ENCODE results near the gene BMI1. TPM values are rescaled to one million over a fixed set of nuclear protein-coding genes. Genes with fewer than 3 reads are reported as not detected.

Gene BMI1
- total and polyA plus RNA-seq, 2 experiments from 2014 or later = 2.3 to 10.7 TPM

DNA sequence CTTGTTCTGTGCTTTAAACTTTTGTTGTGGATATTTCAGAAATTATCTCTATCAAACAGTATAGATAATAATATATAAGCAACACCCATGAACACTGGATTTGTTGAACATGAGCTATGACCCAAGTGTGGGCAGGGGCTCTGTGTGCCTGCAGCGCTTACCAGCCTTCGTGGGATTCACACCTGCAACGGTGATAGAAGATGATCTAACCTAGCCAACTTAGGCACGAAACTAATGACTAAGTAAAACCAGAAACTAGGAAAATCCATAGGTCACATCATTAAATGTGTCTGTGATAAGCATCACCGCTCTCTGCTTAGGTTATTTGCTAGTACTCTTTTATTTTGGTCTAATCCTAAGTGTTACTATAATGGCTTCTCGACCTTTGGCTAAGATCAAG, 42.4 kb downstream of the BMI1 start (continued):
- TF ChIP-seq, protein P1, sequence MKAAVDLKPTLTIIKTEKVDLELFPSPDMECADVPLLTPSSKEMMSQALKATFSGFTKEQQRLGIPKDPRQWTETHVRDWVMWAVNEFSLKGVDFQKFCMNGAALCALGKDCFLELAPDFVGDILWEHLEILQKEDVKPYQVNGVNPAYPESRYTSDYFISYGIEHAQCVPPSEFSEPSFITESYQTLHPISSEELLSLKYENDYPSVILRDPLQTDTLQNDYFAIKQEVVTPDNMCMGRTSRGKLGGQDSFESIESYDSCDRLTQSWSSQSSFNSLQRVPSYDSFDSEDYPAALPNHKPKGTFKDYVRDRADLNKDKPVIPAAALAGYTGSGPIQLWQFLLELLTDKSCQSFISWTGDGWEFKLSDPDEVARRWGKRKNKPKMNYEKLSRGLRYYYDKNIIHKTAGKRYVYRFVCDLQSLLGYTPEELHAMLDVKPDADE (IDR thresholded peaks at IDR 0.05) = no peak
- TF ChIP-seq EZH2 (IDR thresholded peaks at IDR 0.05; ENCODE audit: low read depth, unreplicated experiment) (no peak), STAT1 (IDR thresholded peaks at IDR 0.05; ENCODE audit: unreplicated experiment) (no peak)
- TF ChIP-seq, protein P2, sequence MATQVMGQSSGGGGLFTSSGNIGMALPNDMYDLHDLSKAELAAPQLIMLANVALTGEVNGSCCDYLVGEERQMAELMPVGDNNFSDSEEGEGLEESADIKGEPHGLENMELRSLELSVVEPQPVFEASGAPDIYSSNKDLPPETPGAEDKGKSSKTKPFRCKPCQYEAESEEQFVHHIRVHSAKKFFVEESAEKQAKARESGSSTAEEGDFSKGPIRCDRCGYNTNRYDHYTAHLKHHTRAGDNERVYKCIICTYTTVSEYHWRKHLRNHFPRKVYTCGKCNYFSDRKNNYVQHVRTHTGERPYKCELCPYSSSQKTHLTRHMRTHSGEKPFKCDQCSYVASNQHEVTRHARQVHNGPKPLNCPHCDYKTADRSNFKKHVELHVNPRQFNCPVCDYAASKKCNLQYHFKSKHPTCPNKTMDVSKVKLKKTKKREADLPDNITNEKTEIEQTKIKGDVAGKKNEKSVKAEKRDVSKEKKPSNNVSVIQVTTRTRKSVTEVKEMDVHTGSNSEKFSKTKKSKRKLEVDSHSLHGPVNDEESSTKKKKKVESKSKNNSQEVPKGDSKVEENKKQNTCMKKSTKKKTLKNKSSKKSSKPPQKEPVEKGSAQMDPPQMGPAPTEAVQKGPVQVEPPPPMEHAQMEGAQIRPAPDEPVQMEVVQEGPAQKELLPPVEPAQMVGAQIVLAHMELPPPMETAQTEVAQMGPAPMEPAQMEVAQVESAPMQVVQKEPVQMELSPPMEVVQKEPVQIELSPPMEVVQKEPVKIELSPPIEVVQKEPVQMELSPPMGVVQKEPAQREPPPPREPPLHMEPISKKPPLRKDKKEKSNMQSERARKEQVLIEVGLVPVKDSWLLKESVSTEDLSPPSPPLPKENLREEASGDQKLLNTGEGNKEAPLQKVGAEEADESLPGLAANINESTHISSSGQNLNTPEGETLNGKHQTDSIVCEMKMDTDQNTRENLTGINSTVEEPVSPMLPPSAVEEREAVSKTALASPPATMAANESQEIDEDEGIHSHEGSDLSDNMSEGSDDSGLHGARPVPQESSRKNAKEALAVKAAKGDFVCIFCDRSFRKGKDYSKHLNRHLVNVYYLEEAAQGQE (IDR thresholded peaks at IDR 0.05; ENCODE audit: unreplicated experiment) = no peak

DNA sequence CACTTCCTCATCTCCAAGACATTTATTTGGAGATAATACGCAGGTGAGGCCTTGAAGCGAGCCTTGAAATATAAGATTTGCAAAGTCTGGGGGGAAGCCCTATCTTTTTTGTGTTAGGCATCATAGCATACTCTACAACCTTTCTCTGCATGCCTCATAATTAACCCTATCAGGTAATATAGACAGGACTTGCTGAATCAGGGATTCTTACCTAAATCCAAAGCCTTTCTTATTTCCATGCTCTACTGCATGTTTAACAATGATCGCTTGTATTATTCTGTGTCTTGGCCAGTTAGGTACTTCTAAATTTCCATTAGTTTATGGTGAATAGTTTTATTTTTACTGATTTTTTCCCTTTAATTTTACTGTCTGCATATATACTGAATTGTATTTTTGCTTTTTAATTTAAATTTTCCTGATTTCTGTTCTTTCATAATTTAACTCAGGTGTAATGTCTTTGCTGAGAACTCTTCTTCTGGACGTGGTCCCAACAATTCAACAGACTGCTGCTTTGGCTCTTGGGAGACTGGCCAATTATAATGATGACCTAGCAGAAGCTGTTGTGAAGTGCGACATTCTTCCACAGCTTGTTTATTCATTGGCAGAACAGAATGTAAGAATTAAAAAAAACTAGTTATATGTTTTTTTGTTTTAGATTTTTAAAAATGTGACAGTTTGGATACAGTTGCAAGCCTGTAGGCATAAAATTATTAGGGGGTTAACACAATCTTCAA, 43.7 kb downstream of the BMI1 start:
- DNase-seq (ENCODE audit: low spot score) (no peak), ATAC-seq (no peak)
- Histone ChIP-seq H3K27ac (ENCODE audit: low read depth) (no peak overlapping the region), H4K20me1 (replicated peaks; ENCODE audit: insufficient read depth) (no peaks in the 10 kb centered on the region), H3K36me3 (ENCODE audit: insufficient read depth) (no peaks in the 10 kb centered on the region), H3K79me2 (replicated peaks; ENCODE audit: insufficient read depth) (no peaks in the 10 kb centered on the region), H3K27me3 (ENCODE audit: insufficient read depth) (no peaks in the 10 kb centered on the region), H3K4me1 (ENCODE audit: insufficient read depth) (no peaks in the 10 kb centered on the region), H3K9me2 (ENCODE audit: insufficient read depth) (no peaks in the 10 kb centered on the region), H2AFZ (no peak overlapping the region), H3K4me2 (no peak overlapping the region), H3K4me3 (no peak overlapping the region), H3F3A (replicated peaks; ENCODE audit: low read depth) (no peaks in the 10 kb centered on the region)
- H3K4me3 Mint-ChIP-seq = no peak overlapping the region
- H3K27ac Mint-ChIP-seq = no peak overlapping the region
- H3K4me1 Mint-ChIP-seq = peaks cover 3% of the 10 kb centered on the region; the same call in 1 of the 3 replicates
- no peaks in the 10 kb centered on the region for H3K36me3 Mint-ChIP-seq (ENCODE audit: low read depth)
- no peaks in the 10 kb centered on the region for H3K9me3 Mint-ChIP-seq
- H3K27me3 Mint-ChIP-seq (ENCODE audit: insufficient read depth, low read depth, poor library complexity) = no peaks in the 10 kb centered on the region
- TF ChIP-seq NANOG (IDR thresholded peaks at IDR 0.05; ENCODE audit: borderline replicate concordance) (no peak), JUNB (IDR thresholded peaks at IDR 0.05; ENCODE audit: unreplicated experiment) (no peak), EZH2 (IDR thresholded peaks at IDR 0.05; ENCODE audit: low read depth, unreplicated experiment) (no peak), POLR2AphosphoS5 (IDR thresholded peaks at IDR 0.05; ENCODE audit: low read depth) (no peak), EZH2phosphoT487 (IDR thresholded peaks at IDR 0.05; ENCODE audit: unreplicated experiment) (no peak), ZNF114 (CRISPR knock-in tag; IDR thresholded peaks at IDR 0.05) (no peak), CREB1 (CRISPR knock-in tag; IDR thresholded peaks at IDR 0.05; ENCODE audit: low read depth) (no peak), STAT1 (IDR thresholded peaks at IDR 0.05; ENCODE audit: unreplicated experiment) (no peak)
- TF ChIP-seq, protein P2 (IDR thresholded peaks at IDR 0.05; ENCODE audit: unreplicated experiment) = no peak
- TF ChIP-seq, protein P1 (IDR thresholded peaks at IDR 0.05) = no peak
- TF ChIP-seq, protein P3, sequence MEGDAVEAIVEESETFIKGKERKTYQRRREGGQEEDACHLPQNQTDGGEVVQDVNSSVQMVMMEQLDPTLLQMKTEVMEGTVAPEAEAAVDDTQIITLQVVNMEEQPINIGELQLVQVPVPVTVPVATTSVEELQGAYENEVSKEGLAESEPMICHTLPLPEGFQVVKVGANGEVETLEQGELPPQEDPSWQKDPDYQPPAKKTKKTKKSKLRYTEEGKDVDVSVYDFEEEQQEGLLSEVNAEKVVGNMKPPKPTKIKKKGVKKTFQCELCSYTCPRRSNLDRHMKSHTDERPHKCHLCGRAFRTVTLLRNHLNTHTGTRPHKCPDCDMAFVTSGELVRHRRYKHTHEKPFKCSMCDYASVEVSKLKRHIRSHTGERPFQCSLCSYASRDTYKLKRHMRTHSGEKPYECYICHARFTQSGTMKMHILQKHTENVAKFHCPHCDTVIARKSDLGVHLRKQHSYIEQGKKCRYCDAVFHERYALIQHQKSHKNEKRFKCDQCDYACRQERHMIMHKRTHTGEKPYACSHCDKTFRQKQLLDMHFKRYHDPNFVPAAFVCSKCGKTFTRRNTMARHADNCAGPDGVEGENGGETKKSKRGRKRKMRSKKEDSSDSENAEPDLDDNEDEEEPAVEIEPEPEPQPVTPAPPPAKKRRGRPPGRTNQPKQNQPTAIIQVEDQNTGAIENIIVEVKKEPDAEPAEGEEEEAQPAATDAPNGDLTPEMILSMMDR (conservative IDR thresholded peaks at IDR 0.05; ENCODE audit: low read depth in 2 of 2) = no peak
